ENCODE data around the gene GPR35. TPM values are rescaled to one million over a fixed set of nuclear protein-coding genes. Genes with fewer than 3 reads are reported as not detected.
A peak's percentile ranks its signal among the peaks of the same experiment; 100 is the strongest.

GPR35 gene
- total RNA-seq, 1 experiment from 2014 or later = 1.3 TPM

DNA sequence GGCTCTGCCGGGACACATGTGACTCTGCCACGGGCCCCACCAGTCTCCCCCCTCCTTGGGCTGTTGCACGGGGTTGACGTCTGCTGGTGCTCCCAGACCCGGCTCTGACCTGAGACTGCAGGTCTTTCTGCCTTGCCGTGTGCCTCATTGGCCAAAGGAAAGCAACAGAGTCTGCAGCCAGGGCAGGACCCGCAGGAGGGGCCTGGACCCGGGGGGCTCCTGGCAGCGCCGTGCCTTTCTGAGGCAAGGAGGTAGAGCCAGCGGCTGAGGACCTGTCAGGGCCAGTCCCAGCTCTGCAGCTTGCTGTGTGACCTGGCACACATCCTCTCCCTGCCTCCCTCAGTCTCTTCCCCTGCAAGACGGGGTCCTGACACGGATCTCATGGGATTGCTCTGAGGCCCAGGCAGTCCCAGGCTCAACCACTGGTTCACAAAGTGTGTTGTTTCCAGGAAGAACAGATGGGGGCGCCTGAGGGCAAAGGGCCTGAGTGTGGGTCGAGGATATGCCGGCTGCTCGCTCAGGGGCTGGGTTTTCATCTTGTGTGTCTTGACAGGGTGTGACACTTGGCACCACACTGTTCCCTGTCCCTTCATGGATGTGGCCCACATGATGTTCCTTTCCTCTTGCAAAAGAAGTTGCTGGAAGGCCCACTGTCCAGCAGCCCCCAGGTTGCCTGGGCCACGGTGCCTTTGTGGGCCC lies 29.8 kb upstream of the GPR35 start:
- no peaks in the 10 kb centered on the region for H3K36me3 ChIP-seq (ENCODE audit: control insufficient read depth, insufficient read depth, low read length)
- DNase-seq (ENCODE audit: low read depth, low spot score) = no peak
- POLR2A ChIA-PET = no interaction called here
- in situ Hi-C loops (cut with HindIII; ENCODE audit: low pct_unique_long_range_greater_than_20kb, low sequenced_read_pairs) (no loop called here), intact Hi-C loops (cut with micrococcal nuclease; ENCODE audit: unreplicated experiment) (no loop called here)
- TF ChIP-seq SIN3A (IDR thresholded peaks at IDR 0.05; ENCODE audit: borderline replicate concordance, insufficient read depth, low read depth, low read length) (no peak), POLR2AphosphoS5 (IDR thresholded peaks at IDR 0.05; ENCODE audit: low read depth, low read length) (no peak), TCF7L2 (IDR thresholded peaks at IDR 0.05; ENCODE audit: low read depth, low read length) (no peak)
- TF ChIP-seq, protein P1, sequence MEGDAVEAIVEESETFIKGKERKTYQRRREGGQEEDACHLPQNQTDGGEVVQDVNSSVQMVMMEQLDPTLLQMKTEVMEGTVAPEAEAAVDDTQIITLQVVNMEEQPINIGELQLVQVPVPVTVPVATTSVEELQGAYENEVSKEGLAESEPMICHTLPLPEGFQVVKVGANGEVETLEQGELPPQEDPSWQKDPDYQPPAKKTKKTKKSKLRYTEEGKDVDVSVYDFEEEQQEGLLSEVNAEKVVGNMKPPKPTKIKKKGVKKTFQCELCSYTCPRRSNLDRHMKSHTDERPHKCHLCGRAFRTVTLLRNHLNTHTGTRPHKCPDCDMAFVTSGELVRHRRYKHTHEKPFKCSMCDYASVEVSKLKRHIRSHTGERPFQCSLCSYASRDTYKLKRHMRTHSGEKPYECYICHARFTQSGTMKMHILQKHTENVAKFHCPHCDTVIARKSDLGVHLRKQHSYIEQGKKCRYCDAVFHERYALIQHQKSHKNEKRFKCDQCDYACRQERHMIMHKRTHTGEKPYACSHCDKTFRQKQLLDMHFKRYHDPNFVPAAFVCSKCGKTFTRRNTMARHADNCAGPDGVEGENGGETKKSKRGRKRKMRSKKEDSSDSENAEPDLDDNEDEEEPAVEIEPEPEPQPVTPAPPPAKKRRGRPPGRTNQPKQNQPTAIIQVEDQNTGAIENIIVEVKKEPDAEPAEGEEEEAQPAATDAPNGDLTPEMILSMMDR (IDR thresholded peaks at IDR 0.05) = no peak
- TF ChIP-seq, protein P2, sequence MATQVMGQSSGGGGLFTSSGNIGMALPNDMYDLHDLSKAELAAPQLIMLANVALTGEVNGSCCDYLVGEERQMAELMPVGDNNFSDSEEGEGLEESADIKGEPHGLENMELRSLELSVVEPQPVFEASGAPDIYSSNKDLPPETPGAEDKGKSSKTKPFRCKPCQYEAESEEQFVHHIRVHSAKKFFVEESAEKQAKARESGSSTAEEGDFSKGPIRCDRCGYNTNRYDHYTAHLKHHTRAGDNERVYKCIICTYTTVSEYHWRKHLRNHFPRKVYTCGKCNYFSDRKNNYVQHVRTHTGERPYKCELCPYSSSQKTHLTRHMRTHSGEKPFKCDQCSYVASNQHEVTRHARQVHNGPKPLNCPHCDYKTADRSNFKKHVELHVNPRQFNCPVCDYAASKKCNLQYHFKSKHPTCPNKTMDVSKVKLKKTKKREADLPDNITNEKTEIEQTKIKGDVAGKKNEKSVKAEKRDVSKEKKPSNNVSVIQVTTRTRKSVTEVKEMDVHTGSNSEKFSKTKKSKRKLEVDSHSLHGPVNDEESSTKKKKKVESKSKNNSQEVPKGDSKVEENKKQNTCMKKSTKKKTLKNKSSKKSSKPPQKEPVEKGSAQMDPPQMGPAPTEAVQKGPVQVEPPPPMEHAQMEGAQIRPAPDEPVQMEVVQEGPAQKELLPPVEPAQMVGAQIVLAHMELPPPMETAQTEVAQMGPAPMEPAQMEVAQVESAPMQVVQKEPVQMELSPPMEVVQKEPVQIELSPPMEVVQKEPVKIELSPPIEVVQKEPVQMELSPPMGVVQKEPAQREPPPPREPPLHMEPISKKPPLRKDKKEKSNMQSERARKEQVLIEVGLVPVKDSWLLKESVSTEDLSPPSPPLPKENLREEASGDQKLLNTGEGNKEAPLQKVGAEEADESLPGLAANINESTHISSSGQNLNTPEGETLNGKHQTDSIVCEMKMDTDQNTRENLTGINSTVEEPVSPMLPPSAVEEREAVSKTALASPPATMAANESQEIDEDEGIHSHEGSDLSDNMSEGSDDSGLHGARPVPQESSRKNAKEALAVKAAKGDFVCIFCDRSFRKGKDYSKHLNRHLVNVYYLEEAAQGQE (IDR thresholded peaks at IDR 0.05; ENCODE audit: insufficient read depth in 1 of 2, low read depth in 2 of 2, low read length in 1 of 2) = no peak
- H3K4me3 ChIP-seq (ENCODE audit: low read depth in 2 of 2, low read length in 2 of 2) = no peak overlapping the region
- no peaks in the 10 kb centered on the region for H3K4me1 ChIP-seq (ENCODE audit: control insufficient read depth, insufficient read depth, low read length)
- H3K27me3 ChIP-seq (ENCODE audit: control insufficient read depth, insufficient read depth, low read length) = no peaks in the 10 kb centered on the region
- peak; percentile 67 for ATAC-seq
- no peaks in the 10 kb centered on the region for H3K9me3 ChIP-seq (ENCODE audit: control insufficient read depth, insufficient read depth, low read depth, low read length)
- H3K27ac ChIP-seq (ENCODE audit: low read length) = no peak overlapping the region
- BruUV-seq (replicated peaks) = no TSS peak
- CTCF ChIA-PET = no interaction called here

DNA sequence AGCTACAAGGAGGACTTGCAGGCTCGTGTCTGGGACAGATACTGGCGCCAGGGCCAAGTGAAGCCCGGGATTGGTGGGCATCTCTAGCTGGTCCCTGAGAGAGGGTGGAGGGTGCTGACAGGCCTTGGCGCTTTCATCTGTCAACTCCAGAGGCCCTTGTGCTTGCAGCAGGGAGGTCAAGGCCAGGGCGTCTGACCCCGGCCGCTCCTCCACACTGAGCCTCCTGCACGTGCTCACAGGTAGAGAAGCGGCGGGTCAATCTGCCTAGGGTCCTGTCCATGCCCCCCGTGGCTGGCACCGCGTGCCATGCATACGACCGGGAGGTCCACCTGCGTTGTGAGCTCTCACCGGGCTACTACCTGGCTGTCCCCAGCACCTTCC lies 29.2 kb upstream of the GPR35 start:
- no TSS peak for BruUV-seq (replicated peaks)
- Histone ChIP-seq H3K36me3 (ENCODE audit: control insufficient read depth, insufficient read depth, low read length) (no peaks in the 10 kb centered on the region), H3K4me3 (ENCODE audit: low read depth in 2 of 2, low read length in 2 of 2) (no peak overlapping the region), H3K27me3 (ENCODE audit: control insufficient read depth, insufficient read depth, low read length) (no peaks in the 10 kb centered on the region), H3K4me1 (ENCODE audit: control insufficient read depth, insufficient read depth, low read length) (no peaks in the 10 kb centered on the region), H3K9me3 (ENCODE audit: control insufficient read depth, insufficient read depth, low read depth, low read length) (no peaks in the 10 kb centered on the region), H3K27ac (ENCODE audit: low read length) (no peak overlapping the region)
- no peak for ATAC-seq
- ChIA-PET POLR2A (no interaction called here), CTCF (no interaction called here)
- TF ChIP-seq, protein P1 (IDR thresholded peaks at IDR 0.05) = no peak
- TF ChIP-seq, protein P2 (IDR thresholded peaks at IDR 0.05; ENCODE audit: insufficient read depth in 1 of 2, low read depth in 2 of 2, low read length in 1 of 2) = no peak
- TF ChIP-seq TCF7L2 (IDR thresholded peaks at IDR 0.05; ENCODE audit: low read depth, low read length) (no peak), SIN3A (IDR thresholded peaks at IDR 0.05; ENCODE audit: borderline replicate concordance, insufficient read depth, low read depth, low read length) (no peak)
- no peak for DNase-seq (ENCODE audit: low read depth, low spot score)
- intact Hi-C loops (cut with micrococcal nuclease; ENCODE audit: unreplicated experiment) (no loop called here), in situ Hi-C loops (cut with HindIII; ENCODE audit: low pct_unique_long_range_greater_than_20kb, low sequenced_read_pairs) (no loop called here)

All from Panc1 (cell line).